Fibroblast of villous mesenchyme (primary cell): ENCODE results near the gene ACSL3. TPM values are rescaled to one million over a fixed set of nuclear protein-coding genes. Genes with fewer than 3 reads are reported as not detected.

Experiments used
- DNase-seq: peaks from one replicate; pipeline ENCODE4 v3.0.0-alpha.2; 2010; ENCODE audit warnings: low read depth
- H3K4me3 ChIP-seq: 2 replicates; pipeline ENCODE4 v1.5.1; 2011; ENCODE audit warnings: low read depth, mild to moderate bottlenecking, low read length
- CTCF ChIP-seq: IDR thresholded peaks from 2 replicates; pipeline ENCODE4 v1.5.1; 2012; ENCODE audit warnings: low read depth, mild to moderate bottlenecking, low read length; ENCODE audit not compliant: insufficient read depth
- total RNA-seq: library from RNA; depleted of rRNA; stranded (reverse); fragments of >200 nt; gene quantifications from 2 replicates; pipeline ENCODE4 v1.2.3, GENCODE V29; 2012

The ACSL3 gene
- total RNA-seq, 1 donor: 207 TPM

GRCh38 chr2:222902660-222903059, 41.8 kb downstream of the ACSL3 start:
- no peak for TF ChIP-seq CTCF
- no peak for DNase-seq

GRCh38 chr2:222903234-222904220, 42.7 kb downstream of the ACSL3 start:
- peak; percentile 68 for TF ChIP-seq CTCF
- peak; percentile 71 for DNase-seq
- H3K4me3 ChIP-seq: no peak overlapping the region

More at GRCh38 chr2:222902660-222903059, 41.8 kb downstream of the ACSL3 start:
- no peak overlapping the region for H3K4me3 ChIP-seq

GRCh38 chr2:222904557-222905258, 43.9 kb downstream of the ACSL3 start:
- TF ChIP-seq CTCF: no peak
- peak; percentile 92 for DNase-seq
- H3K4me3 ChIP-seq: no peak overlapping the region

- no peak for DNase-seq
- TF ChIP-seq CTCF: no peak
- H3K4me3 ChIP-seq: no peak overlapping the region
These were observed 46.2 kb downstream of the ACSL3 start for GRCh38 chr2:222907048-222907447.

GRCh38 chr2:222907790-222908441, 47.1 kb downstream of the ACSL3 start:
- peak; percentile 31 for DNase-seq
- no peak overlapping the region for H3K4me3 ChIP-seq
- no peak for TF ChIP-seq CTCF

GRCh38 chr2:222909286-222909685, 48.5 kb downstream of the ACSL3 start:
- DNase-seq: no peak
- TF ChIP-seq CTCF: no peak
- no peak overlapping the region for H3K4me3 ChIP-seq
